ENCODE results near the gene CTXN3. TPM values are rescaled to one million over a fixed set of nuclear protein-coding genes. Genes with fewer than 3 reads are reported as not detected.

The CTXN3 gene
- polyA plus RNA-seq, 1 donor (not counting 4 experiments of a cell fraction or from before 2014, with no cell fraction given) = 0.22 TPM

DNA sequence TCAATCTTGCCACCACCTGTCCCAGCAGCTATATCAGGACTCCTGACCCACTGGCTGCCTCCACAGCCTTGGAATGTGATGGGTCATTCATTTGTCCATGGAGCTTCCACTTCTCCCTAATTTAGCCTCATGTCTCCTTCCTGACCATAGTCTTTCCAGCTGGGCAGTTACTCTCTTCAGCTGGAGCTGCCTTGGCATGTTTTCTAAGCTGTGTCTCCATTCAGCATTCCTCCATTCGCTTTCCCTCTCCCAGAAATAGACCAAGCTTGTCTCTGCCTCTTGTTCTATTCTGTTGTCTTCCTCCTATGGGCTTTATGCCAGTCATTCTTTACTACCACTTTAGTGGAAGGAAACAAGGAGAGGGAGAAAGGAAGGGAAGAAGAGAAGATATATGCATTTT is 5.3 kb upstream of the CTXN3 start:
- Histone ChIP-seq H3K27ac (ENCODE audit: control insufficient read depth, insufficient read depth, low read length) (no peak overlapping the region), H4K20me1 (ENCODE audit: control insufficient read depth, extremely low read depth, insufficient read depth, low read length) (no peaks in the 10 kb centered on the region), H3K9me3 (ENCODE audit: control insufficient read depth, low read depth, low read length) (no peaks in the 10 kb centered on the region), H3K4me3 (ENCODE audit: control insufficient read depth in 2 of 3, extremely low read depth in 1 of 3, insufficient read depth in 2 of 3, low read depth in 1 of 3, low read length in 3 of 3) (no peak overlapping the region), H3K79me2 (ENCODE audit: control insufficient read depth, insufficient read depth, low read length) (no peaks in the 10 kb centered on the region), H3K9me1 (ENCODE audit: control insufficient read depth, extremely low read depth, insufficient read depth, low read length) (no peaks in the 10 kb centered on the region), H3K27me3 (ENCODE audit: control insufficient read depth, extremely low read depth, insufficient read depth, low read length) (no peaks in the 10 kb centered on the region), H3K36me3 (ENCODE audit: control insufficient read depth in 2 of 2, extremely low read depth in 1 of 2, insufficient read depth in 2 of 2, low read length in 2 of 2) (no peaks in the 10 kb centered on the region), H3K4me2 (ENCODE audit: control insufficient read depth, extremely low read depth, insufficient read depth, low read depth, low read length) (no peak overlapping the region), H2AFZ (ENCODE audit: control insufficient read depth, low read length) (no peak overlapping the region), H3K4me1 (ENCODE audit: control insufficient read depth, extremely low read depth, insufficient read depth, low read length) (peaks cover 9% of the 10 kb centered on the region), H3K9ac (ENCODE audit: control insufficient read depth, extremely low read depth, insufficient read depth, low read length) (no peak overlapping the region)
- TF ChIP-seq EZH2 (IDR thresholded peaks at IDR 0.05; ENCODE audit: low read length) = no peak
- TF ChIP-seq, protein P1, sequence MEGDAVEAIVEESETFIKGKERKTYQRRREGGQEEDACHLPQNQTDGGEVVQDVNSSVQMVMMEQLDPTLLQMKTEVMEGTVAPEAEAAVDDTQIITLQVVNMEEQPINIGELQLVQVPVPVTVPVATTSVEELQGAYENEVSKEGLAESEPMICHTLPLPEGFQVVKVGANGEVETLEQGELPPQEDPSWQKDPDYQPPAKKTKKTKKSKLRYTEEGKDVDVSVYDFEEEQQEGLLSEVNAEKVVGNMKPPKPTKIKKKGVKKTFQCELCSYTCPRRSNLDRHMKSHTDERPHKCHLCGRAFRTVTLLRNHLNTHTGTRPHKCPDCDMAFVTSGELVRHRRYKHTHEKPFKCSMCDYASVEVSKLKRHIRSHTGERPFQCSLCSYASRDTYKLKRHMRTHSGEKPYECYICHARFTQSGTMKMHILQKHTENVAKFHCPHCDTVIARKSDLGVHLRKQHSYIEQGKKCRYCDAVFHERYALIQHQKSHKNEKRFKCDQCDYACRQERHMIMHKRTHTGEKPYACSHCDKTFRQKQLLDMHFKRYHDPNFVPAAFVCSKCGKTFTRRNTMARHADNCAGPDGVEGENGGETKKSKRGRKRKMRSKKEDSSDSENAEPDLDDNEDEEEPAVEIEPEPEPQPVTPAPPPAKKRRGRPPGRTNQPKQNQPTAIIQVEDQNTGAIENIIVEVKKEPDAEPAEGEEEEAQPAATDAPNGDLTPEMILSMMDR (optimal IDR thresholded peaks at IDR 0.05 in 1 of 3, IDR thresholded peaks at IDR 0.05 in 1 of 3, conservative IDR thresholded peaks at IDR 0.05 in 1 of 3; ENCODE audit: extremely low read depth in 1 of 3, insufficient read depth in 2 of 3, low read length in 3 of 3) = no peak
- dilution Hi-C loops (cut with MboI; ENCODE audit: extremely low pct_ligation_motif_present, low sequenced_read_pairs) = no loop called here
- FAIRE-seq (no peak), DNase-seq (ENCODE audit: low read depth, low spot score) (no peak)

DNA sequence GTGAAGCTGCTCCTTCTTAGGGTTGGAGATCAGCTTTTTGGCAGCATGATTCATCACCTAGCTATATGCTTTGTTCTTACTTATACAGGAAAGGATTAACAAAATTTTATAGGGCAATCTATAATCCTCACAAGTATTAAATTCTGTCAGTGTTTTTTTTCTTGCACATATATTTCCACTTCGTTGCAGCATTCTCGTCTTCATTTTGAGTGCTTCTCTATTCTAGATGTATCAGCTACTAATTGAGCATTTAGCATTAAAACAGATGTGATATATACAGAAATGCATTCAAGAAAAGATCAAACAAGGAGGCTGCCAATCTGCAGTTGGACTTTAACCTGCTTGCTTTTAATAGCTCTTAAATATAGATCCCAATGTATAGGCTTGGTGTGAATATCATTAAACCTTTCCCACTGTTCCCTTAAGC is 3.6 kb upstream of the CTXN3 start:
- peaks cover 26% of the 10 kb centered on the region for H3K4me1 ChIP-seq (ENCODE audit: control insufficient read depth, extremely low read depth, insufficient read depth, low read length)
- H3K4me3 ChIP-seq (ENCODE audit: control insufficient read depth in 2 of 3, extremely low read depth in 1 of 3, insufficient read depth in 2 of 3, low read depth in 1 of 3, low read length in 3 of 3) = no peak overlapping the region
- no peak overlapping the region for H3K27ac ChIP-seq (ENCODE audit: control insufficient read depth, insufficient read depth, low read length)
- H3K9me3 ChIP-seq (ENCODE audit: control insufficient read depth, low read depth, low read length) = no peaks in the 10 kb centered on the region
- no peaks in the 10 kb centered on the region for H3K79me2 ChIP-seq (ENCODE audit: control insufficient read depth, insufficient read depth, low read length)
- DNase-seq (ENCODE audit: low read depth, low spot score) = no peak
- dilution Hi-C loops (cut with MboI; ENCODE audit: extremely low pct_ligation_motif_present, low sequenced_read_pairs) = no loop called here
- TF ChIP-seq, protein P1 (optimal IDR thresholded peaks at IDR 0.05 in 1 of 3, IDR thresholded peaks at IDR 0.05 in 1 of 3, conservative IDR thresholded peaks at IDR 0.05 in 1 of 3; ENCODE audit: extremely low read depth in 1 of 3, insufficient read depth in 2 of 3, low read length in 3 of 3) = no peak
- no peak for TF ChIP-seq EZH2 (IDR thresholded peaks at IDR 0.05; ENCODE audit: low read length)
- H3K36me3 ChIP-seq (ENCODE audit: control insufficient read depth in 2 of 2, extremely low read depth in 1 of 2, insufficient read depth in 2 of 2, low read length in 2 of 2) = no peaks in the 10 kb centered on the region
- H4K20me1 ChIP-seq (ENCODE audit: control insufficient read depth, extremely low read depth, insufficient read depth, low read length) = no peaks in the 10 kb centered on the region
- H3K9ac ChIP-seq (ENCODE audit: control insufficient read depth, extremely low read depth, insufficient read depth, low read length) = no peak overlapping the region
- FAIRE-seq = no peak
- no peak overlapping the region for H3K4me2 ChIP-seq (ENCODE audit: control insufficient read depth, extremely low read depth, insufficient read depth, low read depth, low read length)
- H2AFZ ChIP-seq (ENCODE audit: control insufficient read depth, low read length) = no peak overlapping the region
- no peaks in the 10 kb centered on the region for H3K9me1 ChIP-seq (ENCODE audit: control insufficient read depth, extremely low read depth, insufficient read depth, low read length)
- H3K27me3 ChIP-seq (ENCODE audit: control insufficient read depth, extremely low read depth, insufficient read depth, low read length) = no peaks in the 10 kb centered on the region
